Suppressor macrophage (primary cell): Measurements from ENCODE around the gene ARHGAP1.
A peak's percentile ranks its signal among the peaks of the same experiment; 100 is the strongest.

Experiments
- DNase-seq, 4 experiments: peaks; one replicate each; pipeline ENCODE4 v3.0.0-alpha.2; 2020 to 2022

The ARHGAP1 gene

DNA sequence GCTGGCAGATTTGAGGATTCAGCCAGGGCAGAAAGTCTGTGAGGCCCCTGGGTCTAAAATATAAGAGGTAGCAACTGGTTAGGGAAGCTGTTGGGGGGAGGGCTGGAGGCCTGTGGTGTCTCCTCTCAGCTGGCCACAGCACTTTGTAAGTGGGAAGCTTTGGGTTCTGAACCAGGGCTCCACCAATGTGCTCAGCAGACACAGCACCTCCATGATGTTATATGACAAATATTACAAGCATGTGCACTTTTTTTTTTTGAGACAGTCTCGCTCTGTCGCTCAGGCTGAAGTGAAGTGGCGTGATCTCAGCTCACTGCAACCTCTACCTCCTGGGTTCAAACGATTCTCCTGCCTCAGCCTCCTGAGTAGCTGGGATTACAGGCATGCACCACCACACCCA is 8.0 kb downstream of the ARHGAP1 start:
- DNase-seq: no peak

DNA sequence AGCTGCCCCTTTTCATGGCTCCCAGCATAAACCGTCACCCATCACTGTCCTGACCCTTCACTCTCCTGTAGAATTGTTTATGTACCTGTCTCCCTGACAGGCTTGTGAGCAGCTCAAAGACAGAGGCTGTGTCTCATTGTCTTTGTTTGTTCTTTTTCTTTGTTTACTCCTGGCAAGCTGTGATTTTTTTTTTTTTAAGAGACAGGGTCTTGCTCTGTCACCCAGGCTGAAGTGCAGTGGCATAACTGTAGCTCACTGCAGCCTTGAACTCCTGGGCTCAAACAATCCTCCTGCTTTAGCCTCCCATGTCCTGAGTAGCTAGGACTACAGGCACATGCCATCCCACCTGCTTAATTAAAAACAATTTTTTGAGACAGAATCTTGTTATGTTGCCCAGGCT is 9.7 kb downstream of the ARHGAP1 start:
- no peak for DNase-seq

DNA sequence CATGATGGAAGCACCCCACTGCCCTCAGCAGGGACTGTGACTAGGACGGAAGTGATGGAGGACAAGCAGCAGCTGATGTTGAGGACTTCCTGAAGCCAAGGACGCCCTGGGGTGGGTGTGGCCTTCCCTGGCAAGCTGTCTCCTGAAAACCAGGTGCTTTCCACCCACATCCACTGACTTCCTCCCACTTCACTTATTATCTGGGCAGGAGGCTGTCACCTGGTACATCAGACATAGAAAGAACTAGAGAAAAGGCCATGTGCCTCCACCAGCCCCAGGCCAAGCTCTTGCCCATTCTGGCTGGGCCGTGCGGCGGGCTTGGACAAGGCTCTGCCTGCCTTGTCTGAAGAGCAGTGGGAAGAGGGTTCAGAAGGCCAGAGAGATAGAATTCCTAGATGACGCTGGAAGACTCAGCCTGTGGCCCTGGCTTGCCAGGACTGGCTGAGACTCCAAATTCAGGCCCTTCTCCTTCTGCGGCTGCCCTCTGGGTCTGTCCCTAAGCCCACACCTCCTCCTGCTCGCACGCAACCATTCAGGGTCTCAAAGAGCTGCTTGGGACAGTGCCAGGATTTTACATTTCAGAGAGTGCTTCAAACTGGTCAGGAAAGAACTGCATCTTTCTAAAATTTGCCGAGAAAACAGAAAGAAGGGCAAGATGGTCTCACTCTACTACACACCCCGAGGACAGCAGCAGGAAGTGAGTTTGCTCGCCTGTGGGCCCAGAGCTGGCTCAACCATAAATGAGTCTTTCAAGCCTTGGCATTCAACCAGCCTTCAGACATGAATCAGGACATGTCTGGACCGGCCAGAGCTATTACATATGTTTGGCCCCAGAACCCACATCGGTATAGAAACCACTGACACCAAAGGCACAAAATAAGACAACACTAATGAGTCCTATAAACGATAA is 13.3 kb downstream of the ARHGAP1 start:
- no peak for DNase-seq

DNA sequence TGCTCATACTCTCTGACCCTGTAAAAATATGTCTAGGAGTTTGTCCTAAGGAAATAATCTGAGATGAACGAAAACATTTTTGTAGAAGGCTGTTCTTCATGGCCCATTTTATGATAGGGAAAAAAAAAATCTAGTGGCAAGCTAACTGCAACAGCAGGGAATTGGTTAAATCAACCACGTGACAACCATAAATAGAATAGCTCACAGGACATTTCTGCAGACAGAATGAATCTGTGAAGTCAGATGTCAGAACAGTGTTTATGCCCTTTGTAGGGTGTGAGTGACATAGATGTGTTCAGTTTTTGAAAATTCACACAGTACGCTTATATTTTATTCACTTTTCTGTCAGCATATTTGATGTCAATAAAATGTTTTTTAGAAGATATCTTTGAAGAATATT is 16.1 kb downstream of the ARHGAP1 start:
- peak in 2 of 4 experiments; percentile 25 to 47 for DNase-seq

DNA sequence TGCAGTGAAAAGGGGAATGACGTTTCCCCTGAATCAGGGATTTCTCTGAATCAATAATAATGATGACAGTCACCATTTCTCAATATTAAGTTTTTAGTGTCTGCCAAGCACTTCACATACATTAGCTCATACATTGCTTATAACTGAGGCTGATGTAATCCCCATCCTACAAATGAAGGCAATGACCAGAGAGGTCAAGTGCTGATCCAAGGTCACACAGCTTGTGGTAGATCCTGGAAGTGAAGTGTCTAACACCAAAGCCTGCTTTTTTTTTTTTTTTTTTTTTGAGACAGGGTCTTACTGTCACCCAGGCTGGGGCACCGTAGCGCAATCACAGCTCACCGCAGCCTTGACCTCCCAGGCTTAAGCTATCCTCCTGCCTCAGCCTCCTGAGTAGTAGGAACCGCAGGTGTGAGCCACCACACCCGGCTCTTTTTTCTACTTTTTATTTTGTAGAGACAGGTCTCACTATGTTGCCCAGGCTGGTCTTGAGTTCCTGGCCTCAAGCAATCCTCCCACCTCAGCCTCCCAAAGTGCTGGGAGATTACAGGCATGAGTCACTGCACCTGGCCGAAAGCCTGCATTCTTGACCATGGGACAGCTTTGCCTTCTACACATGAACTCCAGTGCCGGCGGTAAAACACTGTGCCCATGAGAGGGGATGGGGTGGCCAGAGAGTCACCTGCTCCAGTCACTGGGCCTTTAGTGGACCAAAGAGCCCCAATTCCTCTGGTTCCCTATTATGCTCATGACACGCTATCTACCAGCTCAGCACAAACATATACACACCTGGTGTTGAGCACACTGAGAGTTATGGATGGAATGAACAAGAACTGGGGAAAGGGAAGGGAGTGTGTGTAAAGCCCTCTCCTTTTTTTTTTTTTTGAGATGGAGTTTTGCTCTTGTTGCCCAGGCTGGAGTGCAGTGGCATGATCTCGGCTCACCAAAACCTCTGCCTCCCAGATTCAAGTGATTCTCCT is 17.4 kb downstream of the ARHGAP1 start:
- DNase-seq: no peak

DNA sequence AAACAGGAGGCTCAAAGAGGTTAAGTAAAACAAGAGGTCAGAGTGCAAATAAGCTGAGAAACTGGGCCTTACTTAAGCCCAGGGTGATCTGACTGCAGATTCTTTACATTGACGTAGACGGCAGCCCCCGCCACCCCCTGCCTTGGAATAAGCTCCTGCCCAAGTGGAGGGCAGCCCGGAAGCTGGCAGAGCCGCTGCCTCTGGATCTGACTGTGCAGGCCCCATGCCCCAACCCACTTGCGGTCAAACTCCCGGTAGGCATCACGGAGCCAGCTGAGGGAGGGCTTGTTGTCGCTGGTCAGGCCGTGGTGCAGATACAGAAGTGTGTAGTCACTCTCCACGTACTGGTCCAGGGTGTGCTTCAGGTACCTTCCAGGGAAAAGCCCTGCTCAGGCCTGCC is 18.6 kb downstream of the ARHGAP1 start:
- no peak for DNase-seq

DNA sequence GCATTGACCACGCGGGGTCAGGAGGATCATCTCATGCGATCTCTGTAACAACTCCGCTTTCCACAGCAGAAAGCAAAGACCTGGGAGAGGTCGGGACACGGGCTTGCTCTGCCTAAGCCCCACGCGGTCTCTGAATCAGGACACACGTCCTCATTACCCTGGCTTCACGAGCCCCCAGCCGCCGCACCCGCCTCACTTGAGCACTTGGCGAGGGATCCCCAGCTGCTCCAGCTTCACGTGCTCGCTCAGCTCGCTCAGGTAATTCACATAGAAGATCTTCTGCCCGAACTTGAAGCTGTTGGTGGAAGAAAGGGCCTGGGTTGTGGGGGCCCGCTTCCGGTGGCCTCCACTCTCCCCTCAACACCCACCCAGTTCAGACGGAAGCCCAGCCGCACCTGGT is 19.6 kb downstream of the ARHGAP1 start:
- DNase-seq: no peak

DNA sequence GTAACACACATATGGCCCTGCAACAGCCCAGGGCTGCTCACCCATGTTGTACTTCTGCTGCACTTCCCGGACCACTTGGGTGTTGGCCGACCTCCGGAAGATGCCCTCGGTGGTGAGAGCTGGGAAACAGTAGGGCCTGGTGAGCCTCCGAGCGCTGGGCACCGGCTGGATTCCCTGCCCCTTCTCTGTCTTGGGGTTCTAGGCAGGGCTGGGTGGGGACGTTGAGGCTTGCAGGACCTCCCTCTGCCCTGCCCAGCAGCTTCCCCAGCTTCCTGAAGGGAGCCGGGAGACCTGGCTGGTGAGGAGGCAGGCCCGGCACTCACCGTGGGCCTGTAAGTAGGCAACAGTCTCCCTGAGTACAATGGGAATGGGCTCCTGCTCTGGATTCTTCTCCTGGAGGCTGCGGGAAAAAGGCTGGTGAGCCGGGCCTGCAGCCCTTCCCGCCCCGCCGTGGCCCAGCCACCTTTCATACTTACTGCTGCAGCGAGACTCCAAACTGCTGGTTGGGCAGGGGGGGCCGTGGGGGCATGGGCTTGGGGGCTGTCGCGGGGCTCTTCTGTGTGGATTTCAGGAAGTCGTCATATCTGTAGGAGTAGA is 20.2 kb downstream of the ARHGAP1 start:
- no peak for DNase-seq

DNA sequence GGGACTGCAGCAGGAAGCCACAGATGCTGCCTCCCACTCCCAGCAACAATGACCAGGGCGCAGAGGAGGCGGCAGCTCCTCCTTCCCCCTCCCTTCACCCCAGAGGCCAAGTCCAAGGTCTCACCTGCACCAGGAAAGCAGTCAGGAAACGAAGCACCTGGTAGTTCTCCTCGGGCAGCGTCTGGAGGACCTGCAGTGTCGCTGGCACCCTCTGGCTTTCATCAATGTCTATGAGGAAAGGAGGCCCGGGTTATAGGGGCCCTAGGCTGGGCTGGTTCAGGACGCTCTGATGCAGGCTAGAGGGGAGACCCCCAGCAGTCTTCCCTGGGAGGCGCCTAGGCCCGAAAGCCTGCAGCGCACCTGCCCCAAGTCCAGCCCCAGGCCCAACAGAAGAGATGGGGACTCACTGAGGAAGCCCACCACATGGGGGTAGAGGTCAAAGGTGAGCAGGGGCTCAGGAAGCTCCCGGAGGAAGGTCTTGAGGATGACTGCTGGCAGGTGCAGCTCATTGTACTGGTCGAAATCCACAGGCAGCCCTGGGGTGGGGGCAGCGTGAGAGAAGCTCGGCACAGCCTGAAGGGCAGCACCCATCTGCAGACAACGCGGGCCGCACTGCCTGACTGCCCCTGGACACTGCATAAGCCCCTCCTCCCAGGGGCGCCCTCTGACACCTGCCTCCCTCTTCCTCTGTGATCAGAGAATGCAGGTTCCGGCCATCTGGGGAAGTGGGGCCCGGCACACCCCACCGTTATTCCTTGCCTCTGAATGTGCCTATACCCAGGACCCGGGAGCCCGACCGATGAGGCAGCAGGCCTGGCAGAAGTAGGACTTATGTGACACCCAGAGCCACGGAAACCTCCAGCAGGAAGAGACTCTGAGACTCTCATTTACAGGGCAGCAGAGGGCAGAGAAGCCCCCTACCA is 20.9 kb downstream of the ARHGAP1 start:
- no peak for DNase-seq

DNA sequence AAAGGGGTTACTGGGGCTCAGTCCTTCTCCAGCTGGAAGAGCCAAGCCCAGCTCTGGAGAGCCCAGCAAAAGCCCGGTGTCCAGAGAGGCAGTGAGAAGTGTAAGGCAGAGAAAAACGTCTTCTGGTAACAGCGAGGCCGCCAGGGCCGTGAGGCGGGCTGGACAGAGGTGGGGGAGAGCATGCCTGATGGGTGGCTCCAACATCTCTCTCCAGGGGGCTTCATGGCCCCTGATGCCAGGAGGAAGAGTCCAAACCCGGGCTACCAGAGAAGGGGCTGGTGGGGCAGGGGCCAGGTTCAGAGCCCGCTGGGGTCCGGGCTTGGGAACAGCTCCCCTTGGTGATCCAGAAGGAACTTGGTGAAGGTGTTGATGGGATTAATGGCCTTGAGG is 21.7 kb downstream of the ARHGAP1 start:
- no peak for DNase-seq

DNA sequence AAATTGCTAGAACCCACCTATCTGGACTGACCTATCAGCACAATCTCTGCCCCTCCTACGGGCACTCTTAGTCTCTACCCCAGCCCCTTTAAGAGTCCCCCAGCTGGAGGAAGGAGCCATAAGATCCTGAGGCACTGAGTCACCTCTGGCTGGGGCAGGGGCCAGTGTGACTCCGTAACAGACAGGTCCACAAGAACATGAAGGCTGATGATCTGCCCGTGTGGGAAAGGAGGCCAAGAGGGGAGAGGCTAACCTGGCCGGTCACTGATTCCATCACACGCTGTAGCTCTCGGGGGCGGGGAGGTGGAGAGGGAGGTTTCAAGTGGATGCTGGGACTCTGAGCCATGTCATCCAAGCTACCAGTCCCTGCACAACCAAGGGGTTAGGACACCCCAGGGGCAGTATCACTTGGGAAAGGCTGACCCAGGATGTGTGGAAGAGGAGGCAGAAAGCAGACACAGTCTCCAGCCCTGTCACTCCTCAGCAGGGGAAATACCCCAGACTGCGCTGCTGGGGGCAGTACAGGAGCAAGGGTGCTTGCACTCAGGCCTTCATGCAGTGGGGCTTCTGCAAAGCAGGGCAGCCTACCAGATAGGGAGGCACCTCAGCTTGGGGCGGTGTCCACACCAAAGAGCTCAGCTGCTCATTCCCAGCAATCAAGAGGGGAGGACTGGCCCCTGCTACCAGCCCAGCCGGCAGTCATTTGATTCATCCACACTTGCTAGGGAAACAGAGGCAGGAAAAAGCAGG is 22.3 kb downstream of the ARHGAP1 start:
- DNase-seq: no peak

DNA sequence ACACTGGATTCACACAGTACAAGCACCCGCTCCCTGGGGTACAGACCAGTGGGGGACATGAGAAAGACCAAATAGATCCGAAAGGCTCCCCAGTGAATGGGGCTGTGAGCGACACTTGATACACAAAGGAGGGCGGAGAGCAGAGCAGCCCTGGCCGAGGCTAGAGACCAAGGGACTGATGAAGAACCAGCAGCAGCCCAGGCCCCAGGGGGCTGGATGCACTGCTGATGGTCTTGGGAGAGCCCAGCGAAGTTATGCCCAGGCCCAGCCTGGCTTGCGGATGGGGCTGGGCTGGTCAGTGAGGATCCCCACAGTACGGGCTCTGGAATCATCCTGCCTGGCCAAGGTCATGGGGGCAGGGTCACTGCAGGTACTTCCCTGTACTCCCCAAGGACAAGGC is 23.2 kb downstream of the ARHGAP1 start:
- DNase-seq: no peak

DNA sequence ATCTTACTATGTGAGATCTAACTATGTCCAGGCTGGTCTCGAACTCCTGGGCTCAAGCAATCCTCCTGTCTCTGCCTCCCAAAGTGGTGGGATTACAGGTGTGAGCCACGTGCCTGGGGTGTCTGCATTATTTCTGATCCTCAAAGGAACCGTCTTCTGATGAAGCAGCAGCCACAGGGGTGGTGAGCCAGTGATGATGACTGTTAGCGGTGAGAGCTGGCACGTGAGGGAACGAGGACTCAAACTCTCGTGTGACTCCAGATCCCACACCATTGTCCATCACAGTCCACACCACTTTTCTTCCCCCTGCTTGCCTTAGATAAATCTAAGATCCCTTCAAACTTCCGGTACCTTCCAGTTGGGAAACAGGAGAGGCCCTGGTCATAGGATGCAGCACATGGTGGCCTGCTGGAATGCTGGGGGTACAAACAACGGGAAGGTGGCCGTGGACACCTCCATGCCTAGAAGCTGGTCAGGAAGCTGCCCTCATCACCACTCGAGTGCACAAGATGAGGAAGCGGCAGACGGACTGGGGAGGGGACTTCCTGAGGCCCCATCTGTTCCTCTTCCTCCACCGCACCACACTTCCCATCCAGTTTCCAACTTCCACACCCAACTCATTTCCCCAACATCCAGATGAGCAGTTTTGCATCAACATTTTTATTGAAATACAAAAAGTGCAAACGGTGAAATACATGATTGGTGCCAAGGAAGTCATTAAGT is 23.8 kb downstream of the ARHGAP1 start:
- DNase-seq: peak; percentile 58 to 73 (median 70)

DNA sequence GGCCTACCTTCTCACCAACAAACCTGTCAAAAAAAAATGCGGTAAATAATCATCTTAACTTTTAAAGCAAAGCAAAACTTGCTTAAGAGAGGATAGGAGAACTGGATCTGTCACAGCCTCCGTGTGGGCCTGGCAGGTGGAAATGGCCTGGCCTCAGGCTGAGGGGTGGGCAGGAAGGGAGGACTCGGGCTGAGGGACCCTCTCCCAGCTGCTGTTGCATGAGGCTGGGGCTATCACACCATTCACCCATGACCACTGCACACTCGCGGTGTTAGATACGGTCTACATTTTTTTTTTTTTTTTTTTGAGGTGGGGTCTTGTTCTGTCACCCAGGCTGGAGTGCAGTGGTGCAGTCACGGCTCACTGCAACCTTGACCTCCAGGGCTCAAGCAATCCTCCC is 24.5 kb downstream of the ARHGAP1 start:
- no peak for DNase-seq

DNA sequence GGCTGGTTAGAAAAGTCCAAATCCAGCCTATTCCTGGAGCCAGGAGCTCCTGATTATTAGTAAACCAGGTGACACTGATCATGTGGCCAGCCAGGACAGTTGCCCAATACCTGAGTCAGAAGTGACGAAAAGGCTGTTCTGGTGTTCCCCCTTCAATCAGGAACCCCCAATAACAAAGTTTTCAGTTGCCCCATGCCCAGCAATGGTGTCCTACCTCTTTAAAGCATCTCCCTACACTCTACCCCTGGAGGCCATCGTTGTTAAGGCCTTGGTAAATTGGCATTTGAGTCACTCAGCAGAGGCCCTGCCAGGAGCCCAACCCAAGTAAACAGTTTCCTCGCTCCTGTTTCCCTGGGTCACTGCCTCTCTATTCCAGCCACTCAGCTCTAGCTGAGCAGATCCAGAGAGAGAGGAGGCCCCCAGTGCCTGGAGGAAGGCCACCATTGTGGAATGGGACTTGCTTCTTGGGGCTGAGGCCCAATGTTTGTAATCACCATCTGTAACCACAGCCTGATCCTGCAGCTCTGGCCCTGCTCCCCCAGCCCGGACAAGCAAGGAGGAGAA is 25.0 kb downstream of the ARHGAP1 start:
- peak in 2 of 4 experiments; percentile 33 to 59 for DNase-seq

DNA sequence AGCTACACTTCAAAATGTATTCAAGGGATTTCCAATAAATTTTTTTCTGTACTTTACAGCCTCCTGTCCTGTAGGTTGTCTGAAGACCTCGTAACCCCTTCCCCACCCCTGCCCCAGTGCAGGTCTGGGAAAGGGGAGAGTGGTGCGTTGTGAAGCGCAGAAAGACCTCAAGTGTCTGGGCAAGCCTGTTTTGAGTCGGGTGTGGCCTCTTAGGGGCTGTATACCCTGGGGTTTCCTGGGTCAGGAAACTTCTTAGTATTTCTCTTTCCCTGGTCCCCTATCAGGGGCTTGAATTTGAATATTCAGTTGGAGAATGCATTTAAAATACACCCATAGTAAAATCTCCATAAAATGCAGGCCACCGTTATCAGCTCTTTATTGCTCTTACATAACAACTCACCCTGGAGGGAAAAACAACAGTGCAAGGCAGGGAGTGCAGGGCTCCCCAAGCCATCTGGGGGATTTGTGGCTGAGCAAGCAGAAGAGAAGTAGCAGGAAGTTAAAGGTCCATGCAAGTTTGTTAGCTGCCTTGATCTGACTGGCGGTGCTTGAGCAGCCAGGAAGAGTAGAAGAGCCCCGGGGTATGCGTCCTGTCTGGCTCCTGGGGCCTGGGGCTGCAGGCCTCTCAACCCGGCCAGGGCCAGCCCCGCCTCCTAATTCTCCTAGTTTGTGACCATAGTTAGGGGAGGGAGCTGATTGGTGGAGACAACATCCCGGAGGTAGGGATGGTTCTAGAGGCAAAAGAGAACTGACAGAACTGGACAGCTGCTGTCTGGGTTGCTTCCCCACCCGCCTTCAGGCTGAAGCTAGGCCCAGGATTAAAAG is 25.7 kb downstream of the ARHGAP1 start:
- peak; percentile 9 to 61 (median 46) for DNase-seq

DNA sequence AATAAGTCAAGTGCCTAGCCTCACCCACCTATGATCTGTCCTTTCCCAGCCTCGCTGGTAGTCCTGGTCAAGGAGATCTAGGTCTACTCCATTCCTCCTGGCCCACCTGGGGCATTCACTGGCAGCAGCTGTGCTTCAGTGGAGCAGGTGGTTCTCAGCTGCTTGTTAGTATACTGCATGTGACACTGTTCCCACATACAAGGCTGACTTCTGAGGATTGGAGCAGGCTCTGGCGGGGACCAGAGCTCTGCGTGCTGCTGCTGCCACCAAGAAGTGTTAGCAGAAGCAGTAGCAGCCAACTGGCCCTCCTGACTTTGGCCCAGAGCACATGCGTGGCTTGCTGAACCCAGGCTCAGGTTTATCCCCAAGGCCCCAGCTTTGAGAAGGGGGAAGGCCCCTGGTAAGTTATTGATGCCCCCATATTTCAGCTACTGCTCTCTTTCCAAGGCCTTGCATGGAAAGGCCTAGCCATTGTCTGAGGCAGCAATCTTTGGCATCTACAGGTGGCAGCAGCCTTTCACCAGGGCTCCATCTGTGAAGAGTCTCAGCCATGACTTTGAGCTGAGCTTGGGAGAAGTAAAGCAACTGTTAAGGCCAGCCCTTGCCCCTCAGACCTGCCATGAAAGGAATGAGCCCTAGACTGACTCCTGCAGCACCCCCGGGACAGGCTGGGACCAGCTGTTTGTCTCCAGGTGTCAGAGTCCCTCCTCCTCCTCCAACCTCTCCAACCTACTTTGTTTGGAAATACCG is 26.5 kb downstream of the ARHGAP1 start:
- no peak for DNase-seq

DNA sequence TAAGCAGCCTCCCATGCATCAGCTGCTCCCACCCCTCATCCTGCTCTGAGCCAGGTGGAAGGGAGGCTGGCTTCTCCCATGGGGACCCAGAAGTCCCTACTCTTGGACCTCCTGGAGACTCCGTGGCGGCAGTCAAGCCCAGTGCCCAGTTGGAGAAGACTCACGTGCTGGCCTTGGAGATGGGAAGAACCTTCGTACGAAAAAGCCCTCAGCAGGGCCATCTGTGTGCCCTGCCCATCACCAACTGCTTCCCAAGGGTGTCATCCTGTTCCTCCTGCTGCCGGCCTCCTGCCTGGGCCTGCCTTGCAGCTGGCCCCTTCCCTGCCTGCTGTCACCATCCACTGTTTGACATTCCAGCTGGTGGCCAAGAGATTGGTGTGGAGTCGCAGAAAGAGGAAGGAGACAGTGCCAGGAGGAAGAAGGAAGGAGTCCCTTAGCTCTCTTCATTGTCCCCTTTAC is 28.0 kb downstream of the ARHGAP1 start:
- DNase-seq: peak; percentile 23 to 47 (median 46)
